Activated naive CD4-positive, alpha-beta T cell treated with anti-CD3 and anti-CD28 coated beads, Interleukin-2, amount 10 ng/mL, durations not matched to agents 7 days and 5 days (primary cell): ENCODE measurements around the gene COL6A6.

Experiments used
- CTCF ChIA-PET: fragments of 350-600 bp; sonication (Branson Sonifier 250); formaldehyde crosslinking; loops from one replicate; lab custom pipeline; 2021; ENCODE audit warnings: antibody characterized with exemption; lab: Charles Lee
- DNase-seq: peaks from one replicate; pipeline ENCODE4 v3.0.0-alpha.2; 2020
- H3K27ac Mint-ChIP-seq: one replicate; pipeline ENCODE4 v1.8.0; 2021; ENCODE audit warnings: mild to moderate bottlenecking, moderate library complexity, mixed read lengths
- H3K27me3 Mint-ChIP-seq: one replicate; pipeline ENCODE4 v1.8.0; 2021; ENCODE audit warnings: mild to moderate bottlenecking, mixed read lengths
- H3K36me3 Mint-ChIP-seq: one replicate; pipeline ENCODE4 v1.8.0; 2021; ENCODE audit warnings: mixed read lengths
- H3K4me1 Mint-ChIP-seq: one replicate; pipeline ENCODE4 v1.8.0; 2021; ENCODE audit warnings: mixed read lengths
- H3K4me3 Mint-ChIP-seq: one replicate; pipeline ENCODE4 v1.8.0; 2021; ENCODE audit warnings: mild to moderate bottlenecking, moderate library complexity, mixed read lengths
- H3K9me3 Mint-ChIP-seq: one replicate; pipeline ENCODE4 v1.8.0; 2021; ENCODE audit warnings: mixed read lengths

The COL6A6 gene, protein sequence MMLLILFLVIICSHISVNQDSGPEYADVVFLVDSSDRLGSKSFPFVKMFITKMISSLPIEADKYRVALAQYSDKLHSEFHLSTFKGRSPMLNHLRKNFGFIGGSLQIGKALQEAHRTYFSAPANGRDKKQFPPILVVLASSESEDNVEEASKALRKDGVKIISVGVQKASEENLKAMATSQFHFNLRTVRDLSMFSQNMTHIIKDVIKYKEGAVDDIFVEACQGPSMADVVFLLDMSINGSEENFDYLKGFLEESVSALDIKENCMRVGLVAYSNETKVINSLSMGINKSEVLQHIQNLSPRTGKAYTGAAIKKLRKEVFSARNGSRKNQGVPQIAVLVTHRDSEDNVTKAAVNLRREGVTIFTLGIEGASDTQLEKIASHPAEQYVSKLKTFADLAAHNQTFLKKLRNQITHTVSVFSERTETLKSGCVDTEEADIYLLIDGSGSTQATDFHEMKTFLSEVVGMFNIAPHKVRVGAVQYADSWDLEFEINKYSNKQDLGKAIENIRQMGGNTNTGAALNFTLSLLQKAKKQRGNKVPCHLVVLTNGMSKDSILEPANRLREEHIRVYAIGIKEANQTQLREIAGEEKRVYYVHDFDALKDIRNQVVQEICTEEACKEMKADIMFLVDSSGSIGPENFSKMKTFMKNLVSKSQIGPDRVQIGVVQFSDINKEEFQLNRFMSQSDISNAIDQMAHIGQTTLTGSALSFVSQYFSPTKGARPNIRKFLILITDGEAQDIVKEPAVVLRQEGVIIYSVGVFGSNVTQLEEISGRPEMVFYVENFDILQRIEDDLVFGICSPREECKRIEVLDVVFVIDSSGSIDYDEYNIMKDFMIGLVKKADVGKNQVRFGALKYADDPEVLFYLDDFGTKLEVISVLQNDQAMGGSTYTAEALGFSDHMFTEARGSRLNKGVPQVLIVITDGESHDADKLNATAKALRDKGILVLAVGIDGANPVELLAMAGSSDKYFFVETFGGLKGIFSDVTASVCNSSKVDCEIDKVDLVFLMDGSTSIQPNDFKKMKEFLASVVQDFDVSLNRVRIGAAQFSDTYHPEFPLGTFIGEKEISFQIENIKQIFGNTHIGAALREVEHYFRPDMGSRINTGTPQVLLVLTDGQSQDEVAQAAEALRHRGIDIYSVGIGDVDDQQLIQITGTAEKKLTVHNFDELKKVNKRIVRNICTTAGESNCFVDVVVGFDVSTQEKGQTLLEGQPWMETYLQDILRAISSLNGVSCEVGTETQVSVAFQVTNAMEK (N-terminal part only)

GRCh38 chr3:130516645-130517512 lies at the start of gene COL6A6:
TSS of gene COL6A6 (plus strand) at chr3:130517177. CDS start at chr3:130560365, 43,188 bp downstream.
- Mint-ChIP-seq H3K27me3 (peaks cover 33% of the 10 kb centered on the region), H3K4me1 (no peaks in the 10 kb centered on the region), H3K4me3 (no peak within 1 kb of the TSS), H3K27ac (no peak within 1 kb of the TSS), H3K9me3 (no peaks in the 10 kb centered on the region), H3K36me3 (no peaks in the 10 kb centered on the region)
- CTCF ChIA-PET, result no interaction called here
- no peak for DNase-seq

DNA sequence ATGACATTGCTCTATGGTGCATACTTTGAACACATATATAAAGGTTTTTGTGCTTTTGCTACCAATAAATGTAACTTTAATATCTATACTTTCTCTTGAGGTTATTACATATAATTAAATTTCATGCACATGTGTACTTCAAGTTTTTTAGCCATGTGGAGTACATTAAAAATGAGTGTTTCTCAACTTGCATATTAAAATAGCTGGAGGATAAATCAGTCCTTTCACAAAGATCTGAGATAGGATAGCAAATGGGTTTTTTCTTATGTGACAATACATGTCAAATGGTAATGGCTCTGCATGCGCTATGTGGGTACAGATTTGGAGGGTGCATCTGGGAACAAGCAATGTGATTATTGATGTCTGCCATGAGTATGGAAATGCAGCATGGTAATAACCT lies 48.7 kb upstream of the COL6A6 start:
- no peak overlapping the region for H3K4me3 Mint-ChIP-seq
- peaks cover 4% of the 10 kb centered on the region for H3K27me3 Mint-ChIP-seq
- CTCF ChIA-PET, result no interaction called here
- no peaks in the 10 kb centered on the region for H3K36me3 Mint-ChIP-seq
- no peak overlapping the region for H3K27ac Mint-ChIP-seq
- H3K4me1 Mint-ChIP-seq, result no peaks in the 10 kb centered on the region
- DNase-seq, result no peak
- no peaks in the 10 kb centered on the region for H3K9me3 Mint-ChIP-seq

GRCh38 chr3:130470126-130470525 lies 46.9 kb upstream of the COL6A6 start:
- Mint-ChIP-seq H3K9me3 (no peaks in the 10 kb centered on the region), H3K36me3 (no peaks in the 10 kb centered on the region), H3K4me3 (no peak overlapping the region), H3K27ac (no peak overlapping the region), H3K27me3 (peaks cover 5% of the 10 kb centered on the region), H3K4me1 (no peaks in the 10 kb centered on the region)
- CTCF ChIA-PET, result no interaction called here
- no peak for DNase-seq

GRCh38 chr3:130473416-130473815 lies 43.6 kb upstream of the COL6A6 start:
- Mint-ChIP-seq H3K4me1 (no peaks in the 10 kb centered on the region), H3K27me3 (peaks cover 4% of the 10 kb centered on the region), H3K36me3 (no peaks in the 10 kb centered on the region), H3K4me3 (no peak overlapping the region), H3K27ac (no peak overlapping the region), H3K9me3 (no peaks in the 10 kb centered on the region)
- CTCF ChIA-PET, result no interaction called here
- DNase-seq, result no peak

- H3K4me1 Mint-ChIP-seq, result no peaks in the 10 kb centered on the region
Measured at GRCh38 chr3:130480736-130481135, 36.2 kb upstream of the COL6A6 start.

GRCh38 chr3:130488288-130488687 lies 28.7 kb upstream of the COL6A6 start:
- Mint-ChIP-seq H3K4me1 (no peaks in the 10 kb centered on the region), H3K36me3 (no peaks in the 10 kb centered on the region), H3K27me3 (no peaks in the 10 kb centered on the region), H3K4me3 (no peak overlapping the region), H3K27ac (no peak overlapping the region), H3K9me3 (no peaks in the 10 kb centered on the region)
- DNase-seq, result no peak
- CTCF ChIA-PET, result no interaction called here

More at GRCh38 chr3:130480736-130481135, 36.2 kb upstream of the COL6A6 start:
- CTCF ChIA-PET, result no interaction called here
- no peak overlapping the region for H3K27ac Mint-ChIP-seq
- no peak overlapping the region for H3K4me3 Mint-ChIP-seq
- DNase-seq, result no peak
- H3K36me3 Mint-ChIP-seq, result no peaks in the 10 kb centered on the region
- H3K27me3 Mint-ChIP-seq, result no peaks in the 10 kb centered on the region
- no peaks in the 10 kb centered on the region for H3K9me3 Mint-ChIP-seq

GRCh38 chr3:130488769-130489450 lies 28.1 kb upstream of the COL6A6 start:
- no peak overlapping the region for H3K4me3 Mint-ChIP-seq
- no peaks in the 10 kb centered on the region for H3K27me3 Mint-ChIP-seq
- no peak for DNase-seq
- H3K36me3 Mint-ChIP-seq, result no peaks in the 10 kb centered on the region
- no peaks in the 10 kb centered on the region for H3K9me3 Mint-ChIP-seq
- CTCF ChIA-PET, result no interaction called here
- H3K27ac Mint-ChIP-seq, result no peak overlapping the region
- no peaks in the 10 kb centered on the region for H3K4me1 Mint-ChIP-seq

GRCh38 chr3:130490241-130490640 lies 26.7 kb upstream of the COL6A6 start:
- CTCF ChIA-PET, result no interaction called here

DNA sequence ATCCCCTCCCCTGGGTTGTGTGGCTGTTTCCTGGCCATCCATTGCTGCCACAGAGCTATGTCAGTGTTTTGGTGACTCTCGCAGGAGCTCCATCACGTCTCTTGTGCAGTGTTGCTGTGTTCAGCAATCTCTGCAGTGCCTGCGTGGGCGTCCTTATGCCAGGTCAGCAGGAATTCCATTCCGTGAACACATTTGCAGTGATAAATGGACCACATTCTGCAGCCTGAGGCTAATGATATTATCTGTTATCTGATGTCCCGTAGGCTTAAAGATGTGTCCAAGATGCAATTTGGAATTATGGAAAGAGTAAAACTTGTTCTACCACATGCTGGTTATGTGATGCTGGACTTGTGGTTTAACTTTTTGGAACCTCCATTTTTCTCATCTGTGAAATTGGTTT lies 25.5 kb upstream of the COL6A6 start:
- CTCF ChIA-PET, result no interaction called here
- H3K9me3 Mint-ChIP-seq, result no peaks in the 10 kb centered on the region
- H3K4me3 Mint-ChIP-seq, result no peak overlapping the region
- no peak overlapping the region for H3K27ac Mint-ChIP-seq
- DNase-seq, result no peak
- peaks cover 7% of the 10 kb centered on the region for H3K27me3 Mint-ChIP-seq
- H3K4me1 Mint-ChIP-seq, result no peaks in the 10 kb centered on the region
- H3K36me3 Mint-ChIP-seq, result no peaks in the 10 kb centered on the region

More at GRCh38 chr3:130490241-130490640, 26.7 kb upstream of the COL6A6 start:
- Mint-ChIP-seq H3K27ac (no peak overlapping the region), H3K36me3 (no peaks in the 10 kb centered on the region), H3K4me3 (no peak overlapping the region), H3K4me1 (no peaks in the 10 kb centered on the region), H3K27me3 (no peaks in the 10 kb centered on the region), H3K9me3 (no peaks in the 10 kb centered on the region)
- DNase-seq, result no peak

- Mint-ChIP-seq H3K4me3 (no peak overlapping the region), H3K9me3 (no peaks in the 10 kb centered on the region), H3K27me3 (no peaks in the 10 kb centered on the region), H3K27ac (no peak overlapping the region), H3K36me3 (no peaks in the 10 kb centered on the region), H3K4me1 (no peaks in the 10 kb centered on the region)
- no peak for DNase-seq
- CTCF ChIA-PET, result no interaction called here
Measured at GRCh38 chr3:130504701-130505100, 12.3 kb upstream of the COL6A6 start.

DNA sequence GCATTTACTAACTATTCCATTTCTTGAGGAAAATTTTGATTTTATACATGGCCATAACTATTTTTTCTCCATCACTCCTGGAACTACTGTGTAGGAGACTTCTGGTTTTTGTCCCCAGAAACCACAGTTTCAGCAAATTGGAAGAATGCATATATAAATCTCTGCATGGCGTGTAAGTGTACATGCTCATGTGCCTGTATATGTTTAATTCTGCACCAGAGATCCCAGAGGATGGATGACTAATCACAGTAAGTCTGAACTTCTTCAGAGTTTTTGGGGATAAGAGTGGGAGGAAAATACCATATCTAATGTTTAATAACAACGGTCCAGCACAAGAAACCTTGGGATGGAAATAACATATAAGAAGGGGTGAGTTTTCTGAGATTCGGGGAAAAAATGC lies 10.9 kb upstream of the COL6A6 start:
- CTCF ChIA-PET, result no interaction called here
- Mint-ChIP-seq H3K27me3 (no peaks in the 10 kb centered on the region), H3K9me3 (no peaks in the 10 kb centered on the region), H3K4me1 (no peaks in the 10 kb centered on the region), H3K27ac (no peak overlapping the region), H3K36me3 (no peaks in the 10 kb centered on the region), H3K4me3 (no peak overlapping the region)
- DNase-seq, result no peak

DNA sequence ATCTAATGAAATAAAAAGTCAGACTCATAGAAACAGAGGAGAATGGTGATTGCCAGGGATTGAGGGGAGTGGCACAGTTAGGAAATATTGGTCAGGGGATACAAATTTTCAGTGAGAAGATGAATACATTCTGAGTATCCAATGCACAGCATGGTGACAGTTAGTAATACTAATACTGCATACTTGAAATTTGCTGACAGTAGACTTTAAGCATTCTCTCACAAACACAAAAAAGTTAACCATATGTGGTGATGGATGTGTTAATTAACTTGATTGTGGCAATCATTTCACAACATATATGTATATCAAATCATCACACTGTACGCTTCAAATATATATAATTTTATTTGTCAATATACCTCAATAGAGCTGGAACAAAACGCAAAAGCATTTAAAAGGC lies 9.2 kb upstream of the COL6A6 start:
- Mint-ChIP-seq H3K9me3 (no peaks in the 10 kb centered on the region), H3K27ac (no peak overlapping the region), H3K4me3 (no peak overlapping the region), H3K4me1 (no peaks in the 10 kb centered on the region), H3K36me3 (no peaks in the 10 kb centered on the region), H3K27me3 (no peaks in the 10 kb centered on the region)
- no peak for DNase-seq
- CTCF ChIA-PET, result no interaction called here

DNA sequence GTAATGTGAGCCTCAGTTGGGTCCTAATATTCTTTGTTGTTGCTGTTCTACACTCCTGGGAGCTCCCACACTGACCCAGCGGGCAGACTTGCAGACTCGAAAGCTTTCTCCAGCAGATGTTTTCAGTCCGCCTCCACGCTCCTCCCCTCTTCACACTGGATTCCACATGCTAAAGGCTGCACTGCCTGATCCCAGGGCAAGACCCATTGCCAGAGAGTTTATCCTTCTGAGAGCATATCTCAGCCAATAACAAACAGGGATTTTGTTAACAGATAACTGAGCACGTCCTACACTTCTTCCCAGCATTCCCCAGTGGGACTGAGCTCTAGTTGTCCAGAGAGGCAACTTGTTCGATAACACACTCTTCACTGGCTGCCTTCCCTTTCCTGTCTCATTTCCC lies 8.0 kb upstream of the COL6A6 start:
- Mint-ChIP-seq H3K27me3 (no peaks in the 10 kb centered on the region), H3K4me1 (no peaks in the 10 kb centered on the region), H3K36me3 (no peaks in the 10 kb centered on the region), H3K4me3 (no peak overlapping the region), H3K27ac (no peak overlapping the region), H3K9me3 (no peaks in the 10 kb centered on the region)
- DNase-seq, result no peak
- CTCF ChIA-PET, result no interaction called here
